ENCODE data around the gene MARCHF4.
"Not testable (repeated sequence)": the region's sequence is repeated elsewhere in the genome, so short reads cannot be mapped to it uniquely, and the experiment has no call there.

The MARCHF4 gene

GRCh38 chr2:216391401-216391800 lies 19.1 kb upstream of the MARCHF4 start:
- DNase-seq (ENCODE audit: low spot score), result no peak

GRCh38 chr2:216389570-216389969 lies 17.3 kb upstream of the MARCHF4 start:
- DNase-seq (ENCODE audit: low spot score), result no peak

GRCh38 chr2:216388046-216388884 lies 16.0 kb upstream of the MARCHF4 start:
- no peak for DNase-seq (ENCODE audit: low spot score)

GRCh38 chr2:216387262-216387661 lies 15.0 kb upstream of the MARCHF4 start:
- no peak for DNase-seq (ENCODE audit: low spot score)

GRCh38 chr2:216385478-216385877 lies 13.2 kb upstream of the MARCHF4 start:
- DNase-seq (ENCODE audit: low spot score), result no peak

- DNase-seq (ENCODE audit: low spot score), result not testable (repeated sequence)
Measured at GRCh38 chr2:216384409-216384808, 12.1 kb upstream of the MARCHF4 start.

- no peak for DNase-seq (ENCODE audit: low spot score)
Measured at GRCh38 chr2:216379977-216380376, 7.7 kb upstream of the MARCHF4 start.

- DNase-seq (ENCODE audit: low spot score), result no peak
Measured at GRCh38 chr2:216375286-216375685, 3.0 kb upstream of the MARCHF4 start.

GRCh38 chr2:216373896-216374295 lies 1.6 kb upstream of the MARCHF4 start:
- no peak for DNase-seq (ENCODE audit: low spot score)

GRCh38 chr2:216372761-216373291 lies 543 bp upstream of the MARCHF4 start:
- no peak for DNase-seq (ENCODE audit: low spot score)

GRCh38 chr2:216370961-216371712 lies 1.1 kb downstream of the MARCHF4 start:
- DNase-seq (ENCODE audit: low spot score), result no peak

- DNase-seq (ENCODE audit: low spot score), result no peak
Measured at GRCh38 chr2:216369821-216370220, 2.5 kb downstream of the MARCHF4 start.

GRCh38 chr2:216366777-216367471 lies 5.4 kb downstream of the MARCHF4 start:
- no peak for DNase-seq (ENCODE audit: low spot score)

GRCh38 chr2:216365518-216365917 lies 6.8 kb downstream of the MARCHF4 start:
- DNase-seq (ENCODE audit: low spot score), result no peak

GRCh38 chr2:216363221-216363620 lies 9.1 kb downstream of the MARCHF4 start:
- DNase-seq (ENCODE audit: low spot score), result no peak

- DNase-seq (ENCODE audit: low spot score), result no peak
Measured at GRCh38 chr2:216362730-216363129, 9.6 kb downstream of the MARCHF4 start.

- no peak for DNase-seq (ENCODE audit: low spot score)
Measured at GRCh38 chr2:216355711-216356110, 16.6 kb downstream of the MARCHF4 start.

- DNase-seq (ENCODE audit: low spot score), result no peak
Measured at GRCh38 chr2:216354306-216354705, 18.0 kb downstream of the MARCHF4 start.

- DNase-seq (ENCODE audit: low spot score), result no peak
Measured at GRCh38 chr2:216352653-216353270, 19.5 kb downstream of the MARCHF4 start.

GRCh38 chr2:216351172-216351925 lies 20.9 kb downstream of the MARCHF4 start:
- no peak for DNase-seq (ENCODE audit: low spot score)

- DNase-seq (ENCODE audit: low spot score), result no peak
Measured at GRCh38 chr2:216350214-216350791, 22.0 kb downstream of the MARCHF4 start.

All from Ammon's horn (tissue), 1 donor.